Upper lobe of left lung (tissue), 6 donors: ENCODE results near the gene ZNF763. TPM values are rescaled to one million over a fixed set of nuclear protein-coding genes. Genes with fewer than 3 reads are reported as not detected.
"Not testable (repeated sequence)": the region's sequence is repeated elsewhere in the genome, so short reads cannot be mapped to it uniquely, and the experiment has no call there.

Experiments
- ATAC-seq, 2 donors: fragments of 200-7000 bp; cut with Tn5 transposase; one replicate each; pipeline ENCODE4 v1.9.1; 2022; ENCODE audit warnings: mild to moderate bottlenecking in 2 of 2, moderate library complexity in 2 of 2; ENCODE audit not compliant: low FRiP score in 2 of 2
- DNase-seq, 2 donors: peaks; one replicate each; pipeline ENCODE4 v3.0.0-alpha.2; 2019 to 2020
- H3K27ac ChIP-seq, 4 donors: fragments of 200-600 bp; sonication (generic); one replicate each; pipeline ENCODE4 v1.5.1; 2016 to 2019
- H3K27me3 ChIP-seq, 4 donors: fragments of 200-600 bp; sonication (generic); one replicate each; pipeline ENCODE4 v1.5.1; 2017 to 2019
- H3K36me3 ChIP-seq, 4 donors: fragments of 200-600 bp; sonication (generic); one replicate each; pipeline ENCODE4 v1.5.1; 2016 to 2019
- H3K4me1 ChIP-seq, 4 donors: fragments of 200-600 bp; sonication (generic); one replicate each; pipeline ENCODE4 v1.5.1; 2018 to 2019
- H3K4me3 ChIP-seq, 4 donors: fragments of 200-600 bp; sonication (generic); one replicate each; pipeline ENCODE4 v1.5.1; 2017 to 2019; ENCODE audit warnings: mild to moderate bottlenecking in 2 of 4, moderate library complexity in 1 of 4
- H3K9me3 ChIP-seq, 4 donors: fragments of 200-600 bp; sonication (generic); one replicate each; pipeline ENCODE4 v1.5.1; 2018 to 2019
- EP300 ChIP-seq, 4 donors: sonication (generic); formaldehyde crosslinking; IDR thresholded peaks; one replicate each; pipeline ENCODE4 v1.5.1; 2017; ENCODE audit warnings: antibody characterized with exemption in 4 of 4, control low read depth in 2 of 4
- POLR2A ChIP-seq, 4 donors: fragments of 450-650 bp; IDR thresholded peaks; one replicate each; pipeline ENCODE4 v1.5.1; 2016 to 2017; ENCODE audit warnings: antibody characterized with exemption in 4 of 4, mild to moderate bottlenecking in 2 of 4
- POLR2AphosphoS5 ChIP-seq, 2 donors: sonication (generic); formaldehyde crosslinking; IDR thresholded peaks; one replicate each; pipeline ENCODE4 v1.5.1; 2017; ENCODE audit warnings: antibody characterized with exemption in 2 of 2
- WGBS, 2 donors: methylation state at CpG; one replicate each; pipeline ENCODE4 v1.1.5; 2017 to 2018; 5-methylcytosine and 5-hydroxymethylcytosine counted together
- total RNA-seq, 6 donors: library from RNA; depleted of rRNA in 4 of 6; stranded (reverse); fragments of >200 nt in 4 of 6; gene quantifications; one replicate each; pipeline versions ENCODE4 v1.1.0 to v1.2.1, GENCODE V29; 2016 to 2021
- TF ChIP-seq, protein P1 (sequence below), 6 experiments: fragments of 450-650 bp in 4 of 6; fragments of 200-600 bp in 2 of 6; sonication (generic) in 2 of 6; IDR thresholded peaks; one replicate each; pipeline ENCODE4 v1.5.1; 2016 to 2019; ENCODE audit warnings: antibody characterized with exemption in 6 of 6
- donor health status: DM: no; HTN: no; CAD: no; lungs with moderate emphysema.
- donor health status: DM: no; HTN: yes; CAD: no; lungs with severe emphysema.

The ZNF763 gene
- total RNA-seq, 6 donors from 2014 or later: 2.4 to 9.4 (median 5.9) TPM

- ATAC-seq (no peak), DNase-seq (no peak)
- Histone ChIP-seq H3K27ac (no peak overlapping the region), H3K27me3 (no peaks in the 10 kb centered on the region), H3K4me1 (no peaks in the 10 kb centered on the region), H3K9me3 (peaks cover 61 to 92% (median 89%) of the 10 kb centered on the region in 4 donors), H3K4me3 (no peak overlapping the region), H3K36me3 (peaks cover 6 to 61% (median 41%) of the 10 kb centered on the region in 4 donors)
- TF ChIP-seq POLR2A (IDR thresholded peaks at IDR 0.05) (no peak), POLR2AphosphoS5 (IDR thresholded peaks at IDR 0.05) (no peak), EP300 (IDR thresholded peaks at IDR 0.05) (no peak)
- TF ChIP-seq, protein P1, sequence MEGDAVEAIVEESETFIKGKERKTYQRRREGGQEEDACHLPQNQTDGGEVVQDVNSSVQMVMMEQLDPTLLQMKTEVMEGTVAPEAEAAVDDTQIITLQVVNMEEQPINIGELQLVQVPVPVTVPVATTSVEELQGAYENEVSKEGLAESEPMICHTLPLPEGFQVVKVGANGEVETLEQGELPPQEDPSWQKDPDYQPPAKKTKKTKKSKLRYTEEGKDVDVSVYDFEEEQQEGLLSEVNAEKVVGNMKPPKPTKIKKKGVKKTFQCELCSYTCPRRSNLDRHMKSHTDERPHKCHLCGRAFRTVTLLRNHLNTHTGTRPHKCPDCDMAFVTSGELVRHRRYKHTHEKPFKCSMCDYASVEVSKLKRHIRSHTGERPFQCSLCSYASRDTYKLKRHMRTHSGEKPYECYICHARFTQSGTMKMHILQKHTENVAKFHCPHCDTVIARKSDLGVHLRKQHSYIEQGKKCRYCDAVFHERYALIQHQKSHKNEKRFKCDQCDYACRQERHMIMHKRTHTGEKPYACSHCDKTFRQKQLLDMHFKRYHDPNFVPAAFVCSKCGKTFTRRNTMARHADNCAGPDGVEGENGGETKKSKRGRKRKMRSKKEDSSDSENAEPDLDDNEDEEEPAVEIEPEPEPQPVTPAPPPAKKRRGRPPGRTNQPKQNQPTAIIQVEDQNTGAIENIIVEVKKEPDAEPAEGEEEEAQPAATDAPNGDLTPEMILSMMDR (IDR thresholded peaks at IDR 0.05): no peak
- 94 to 99% methylated on average over 10 of the region's 10 CpGs for WGBS, 2 donors
Measured at GRCh38 chr19:11942008-11942842, 22.6 kb upstream of the ZNF763 start.

DNA sequence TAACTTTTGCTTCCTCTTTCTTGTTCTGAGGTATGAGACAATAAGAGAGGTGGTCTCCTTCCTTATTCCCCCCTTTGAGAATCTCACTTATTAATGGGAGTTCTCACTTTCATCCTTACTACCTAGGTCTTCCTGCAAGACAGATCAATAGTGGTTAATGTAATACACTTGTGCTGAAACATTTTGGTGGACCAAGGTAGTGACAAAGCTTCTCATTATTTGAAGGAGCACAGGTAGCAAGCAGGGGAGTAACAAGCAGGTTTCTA, 22.1 kb upstream of the ZNF763 start:
- no peak for ATAC-seq
- TF ChIP-seq, protein P1 (IDR thresholded peaks at IDR 0.05): no peak
- TF ChIP-seq POLR2AphosphoS5 (IDR thresholded peaks at IDR 0.05): no peak
- no peak for TF ChIP-seq EP300 (IDR thresholded peaks at IDR 0.05)
- no peak for TF ChIP-seq POLR2A (IDR thresholded peaks at IDR 0.05)
- Histone ChIP-seq H3K27me3 (no peaks in the 10 kb centered on the region), H3K4me3 (no peak overlapping the region), H3K4me1 (no peaks in the 10 kb centered on the region), H3K9me3 (peaks cover 66 to 92% (median 91%) of the 10 kb centered on the region in 4 donors), H3K27ac (no peak overlapping the region), H3K36me3 (peaks cover 11 to 67% (median 46%) of the 10 kb centered on the region in 4 donors)
- DNase-seq: no peak

GRCh38 chr19:11944656-11945055, 20.2 kb upstream of the ZNF763 start:
- H3K4me3 ChIP-seq: no peak overlapping the region
- no peaks in the 10 kb centered on the region for H3K27me3 ChIP-seq
- ATAC-seq: no peak
- no peak for DNase-seq
- H3K27ac ChIP-seq: no peak overlapping the region
- peaks cover 85 to 100% (median 99%) of the 10 kb centered on the region in 4 donors for H3K9me3 ChIP-seq
- peaks cover 26 to 85% (median 65%) of the 10 kb centered on the region in 4 donors for H3K36me3 ChIP-seq
- no peaks in the 10 kb centered on the region for H3K4me1 ChIP-seq
- no peak for TF ChIP-seq EP300 (IDR thresholded peaks at IDR 0.05)
- TF ChIP-seq, protein P1 (IDR thresholded peaks at IDR 0.05): no peak
- TF ChIP-seq POLR2A (IDR thresholded peaks at IDR 0.05): no peak
- no peak for TF ChIP-seq POLR2AphosphoS5 (IDR thresholded peaks at IDR 0.05)
- 94% methylated on average over 2 to 4 of the region's 4 CpGs for WGBS, 2 donors

DNA sequence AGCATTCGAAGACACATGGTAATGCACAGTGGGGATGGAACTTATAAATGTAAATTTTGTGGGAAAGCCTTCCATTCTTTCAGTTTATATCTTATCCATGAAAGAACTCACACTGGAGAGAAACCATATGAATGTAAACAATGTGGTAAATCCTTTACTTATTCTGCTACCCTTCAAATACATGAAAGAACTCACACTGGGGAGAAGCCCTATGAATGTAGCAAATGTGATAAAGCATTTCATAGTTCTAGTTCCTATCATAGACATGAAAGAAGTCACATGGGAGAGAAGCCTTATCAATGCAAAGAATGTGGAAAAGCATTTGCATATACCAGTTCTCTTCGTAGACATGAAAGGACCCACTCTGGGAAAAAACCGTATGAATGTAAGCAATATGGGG, 16.2 kb upstream of the ZNF763 start:
- H3K4me3 ChIP-seq: no peak overlapping the region
- H3K9me3 ChIP-seq: peaks cover 79 to 100% (median 99%) of the 10 kb centered on the region in 4 donors
- whole genome bisulfite sequencing, 2 donors: 94 to 97% methylated on average over 3 of the region's 3 CpGs
- no peak for ATAC-seq
- TF ChIP-seq EP300 (IDR thresholded peaks at IDR 0.05) (no peak), POLR2AphosphoS5 (IDR thresholded peaks at IDR 0.05) (no peak), POLR2A (IDR thresholded peaks at IDR 0.05) (no peak)
- TF ChIP-seq, protein P1 (IDR thresholded peaks at IDR 0.05): no peak
- H3K4me1 ChIP-seq: no peaks in the 10 kb centered on the region
- H3K27ac ChIP-seq: no peak overlapping the region
- H3K27me3 ChIP-seq: no peaks in the 10 kb centered on the region
- DNase-seq: no peak
- peaks cover 26 to 62% (median 48%) of the 10 kb centered on the region in 4 donors for H3K36me3 ChIP-seq

GRCh38 chr19:11949201-11949600, 15.6 kb upstream of the ZNF763 start:
- Histone ChIP-seq H3K27me3 (no peaks in the 10 kb centered on the region), H3K36me3 (peaks cover 26 to 56% (median 48%) of the 10 kb centered on the region in 4 donors), H3K4me3 (no peak overlapping the region), H3K27ac (no peak overlapping the region), H3K9me3 (peaks cover 73 to 99% (median 96%) of the 10 kb centered on the region in 4 donors), H3K4me1 (no peaks in the 10 kb centered on the region)
- no peak for TF ChIP-seq EP300 (IDR thresholded peaks at IDR 0.05)
- no peak for TF ChIP-seq POLR2A (IDR thresholded peaks at IDR 0.05)
- no peak for TF ChIP-seq POLR2AphosphoS5 (IDR thresholded peaks at IDR 0.05)
- TF ChIP-seq, protein P1 (IDR thresholded peaks at IDR 0.05): no peak
- no peak for DNase-seq
- no peak for ATAC-seq
- 90 to 94% methylated on average over 4 of the region's 4 CpGs for WGBS, 2 donors

- H3K9me3 ChIP-seq: peaks cover 69 to 99% (median 94%) of the 10 kb centered on the region in 4 donors
- not testable (repeated sequence) for H3K27ac ChIP-seq, ATAC-seq, H3K27me3 ChIP-seq, DNase-seq, H3K4me1 ChIP-seq, H3K4me3 ChIP-seq
- H3K36me3 ChIP-seq: peaks cover 26 to 52% (median 45%) of the 10 kb centered on the region in 4 donors
- 91 to 97% methylated on average over 4 of the region's 4 CpGs for WGBS, 2 donors
Measured at GRCh38 chr19:11949614-11950080, 15.2 kb upstream of the ZNF763 start.
